NB4 (cell line): ENCODE results near the gene AMIGO1.

Source experiments
- DNase-seq: peaks from one replicate; pipeline ENCODE4 v3.0.0; 2010; ENCODE audit warnings: low read depth
- H3K4me3 ChIP-seq: one replicate; pipeline ENCODE4 v1.5.1; 2011; ENCODE audit warnings: mild to moderate bottlenecking, low read depth, low read length, moderate library complexity
- MAX ChIP-seq: IDR thresholded peaks from 2 replicates; pipeline ENCODE4 v1.6.1; 2011; ENCODE audit warnings: low read depth, low read length
- MYC ChIP-seq: IDR thresholded peaks from 2 replicates; pipeline ENCODE4 v1.6.1; 2011; ENCODE audit warnings: low read depth, low read length
- POLR2A ChIP-seq: IDR thresholded peaks from 2 replicates; pipeline ENCODE4 v1.6.1; 2011; ENCODE audit warnings: mild to moderate bottlenecking; ENCODE audit not compliant: insufficient read length; ENCODE audit errors: extremely low read depth
- TF ChIP-seq, protein P1 (sequence below): IDR thresholded peaks from one replicate; pipeline ENCODE4 v1.5.1; 2012; ENCODE audit warnings: low read depth, low read length

AMIGO1 gene

DNA sequence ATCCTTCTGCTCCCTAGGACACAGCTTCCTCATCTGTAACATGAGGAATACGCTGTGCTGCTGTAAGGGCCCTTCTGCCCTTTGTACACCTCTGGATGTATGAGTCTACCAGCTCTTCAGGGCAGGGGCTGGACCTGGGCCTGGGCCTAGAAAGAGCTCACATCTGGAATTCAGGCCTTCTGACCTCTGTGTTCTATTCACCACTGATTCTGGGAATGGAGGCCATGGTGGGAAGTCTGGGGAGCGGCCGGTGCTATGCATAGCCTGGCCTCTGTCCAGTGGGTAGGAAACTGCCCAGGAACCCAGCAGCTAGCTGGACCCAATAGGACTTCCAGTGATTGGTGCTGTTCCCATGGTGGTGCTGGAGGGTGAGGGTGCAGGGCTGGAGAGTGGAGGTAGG lies 19.2 kb upstream of the AMIGO1 start:
- DNase-seq: no peak
- H3K4me3 ChIP-seq: no peak overlapping the region
- TF ChIP-seq, protein P1, sequence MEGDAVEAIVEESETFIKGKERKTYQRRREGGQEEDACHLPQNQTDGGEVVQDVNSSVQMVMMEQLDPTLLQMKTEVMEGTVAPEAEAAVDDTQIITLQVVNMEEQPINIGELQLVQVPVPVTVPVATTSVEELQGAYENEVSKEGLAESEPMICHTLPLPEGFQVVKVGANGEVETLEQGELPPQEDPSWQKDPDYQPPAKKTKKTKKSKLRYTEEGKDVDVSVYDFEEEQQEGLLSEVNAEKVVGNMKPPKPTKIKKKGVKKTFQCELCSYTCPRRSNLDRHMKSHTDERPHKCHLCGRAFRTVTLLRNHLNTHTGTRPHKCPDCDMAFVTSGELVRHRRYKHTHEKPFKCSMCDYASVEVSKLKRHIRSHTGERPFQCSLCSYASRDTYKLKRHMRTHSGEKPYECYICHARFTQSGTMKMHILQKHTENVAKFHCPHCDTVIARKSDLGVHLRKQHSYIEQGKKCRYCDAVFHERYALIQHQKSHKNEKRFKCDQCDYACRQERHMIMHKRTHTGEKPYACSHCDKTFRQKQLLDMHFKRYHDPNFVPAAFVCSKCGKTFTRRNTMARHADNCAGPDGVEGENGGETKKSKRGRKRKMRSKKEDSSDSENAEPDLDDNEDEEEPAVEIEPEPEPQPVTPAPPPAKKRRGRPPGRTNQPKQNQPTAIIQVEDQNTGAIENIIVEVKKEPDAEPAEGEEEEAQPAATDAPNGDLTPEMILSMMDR: no peak
- TF ChIP-seq POLR2A: no peak
- no peak for TF ChIP-seq MAX
- no peak for TF ChIP-seq MYC

DNA sequence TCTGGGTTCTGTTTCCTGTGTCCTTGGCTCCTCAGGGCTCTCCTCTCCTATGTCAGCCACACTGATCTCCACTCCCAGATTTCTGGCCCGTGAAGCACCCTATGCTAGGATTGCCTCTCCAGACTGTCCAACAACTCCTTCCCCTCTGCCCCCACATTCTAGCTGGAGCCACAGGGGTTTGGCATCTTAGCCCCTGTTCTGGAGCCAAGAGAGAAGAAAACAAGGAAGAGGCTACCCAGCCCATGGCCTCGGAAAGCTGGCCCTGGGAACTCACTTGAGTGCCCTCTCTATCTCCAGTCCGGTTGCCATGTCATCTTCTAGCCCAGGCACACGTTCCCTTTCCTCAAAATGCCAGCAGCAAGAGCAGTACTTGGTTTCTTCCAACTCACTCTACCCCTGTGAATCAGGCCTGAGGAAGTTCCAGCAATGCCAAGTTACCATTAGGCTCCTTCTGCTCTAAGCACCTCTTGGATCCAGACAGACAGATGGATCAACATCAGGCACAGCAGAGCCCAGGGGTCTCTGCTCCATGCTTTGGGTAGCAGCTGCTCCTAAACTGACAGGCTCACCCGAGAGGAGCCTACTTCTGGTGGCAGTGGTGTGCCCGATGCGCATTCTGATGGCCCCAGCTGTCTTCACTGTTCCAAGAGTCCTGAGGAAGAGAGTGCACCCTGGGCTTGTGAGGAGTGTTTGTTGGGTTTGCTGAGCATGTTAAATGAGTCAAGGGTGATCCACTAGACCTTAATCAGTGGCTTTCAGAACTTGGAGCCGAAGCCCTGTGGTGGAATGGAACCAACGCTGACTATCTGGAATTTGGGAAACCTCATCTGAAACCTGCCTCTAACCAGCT lies 18.5 kb upstream of the AMIGO1 start:
- TF ChIP-seq MAX: no peak
- no peak for TF ChIP-seq MYC
- TF ChIP-seq, protein P1: no peak
- no peak for TF ChIP-seq POLR2A
- DNase-seq: no peak
- no peak overlapping the region for H3K4me3 ChIP-seq

DNA sequence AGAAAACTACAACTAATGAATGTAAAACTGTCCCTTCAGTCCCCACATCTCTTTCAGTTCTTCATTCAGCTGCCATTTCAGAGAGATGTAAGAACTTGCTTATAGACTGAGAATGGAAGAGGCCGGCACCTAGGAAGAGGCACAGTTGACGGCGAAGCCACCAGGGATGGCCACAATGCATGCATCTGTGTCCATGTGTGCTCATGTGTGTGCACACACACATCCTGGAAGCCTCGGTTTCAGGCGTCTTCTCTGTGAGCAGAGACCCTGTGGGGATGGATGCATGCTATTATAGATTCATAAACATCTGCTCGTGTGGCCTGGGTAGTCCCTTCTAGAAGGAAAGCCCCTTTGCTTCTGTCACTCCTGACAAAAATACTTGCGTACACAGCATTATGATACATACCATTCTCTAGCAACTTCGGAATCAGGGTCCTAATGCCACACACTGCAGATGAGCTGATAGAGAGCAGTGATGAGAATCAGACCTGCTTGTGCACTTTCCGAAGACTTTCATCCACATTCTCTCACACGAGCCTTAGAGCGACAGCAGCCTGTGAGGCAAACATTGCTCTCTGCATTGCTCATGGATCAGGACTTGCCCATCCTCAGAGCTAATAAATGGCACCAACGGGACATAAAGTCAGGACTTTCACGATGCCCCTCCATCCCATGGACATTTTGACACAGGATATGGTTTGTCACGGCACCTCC lies 17.7 kb upstream of the AMIGO1 start:
- H3K4me3 ChIP-seq: no peak overlapping the region
- DNase-seq: no peak
- TF ChIP-seq MYC (no peak), POLR2A (no peak), MAX (no peak)
- TF ChIP-seq, protein P1: no peak

DNA sequence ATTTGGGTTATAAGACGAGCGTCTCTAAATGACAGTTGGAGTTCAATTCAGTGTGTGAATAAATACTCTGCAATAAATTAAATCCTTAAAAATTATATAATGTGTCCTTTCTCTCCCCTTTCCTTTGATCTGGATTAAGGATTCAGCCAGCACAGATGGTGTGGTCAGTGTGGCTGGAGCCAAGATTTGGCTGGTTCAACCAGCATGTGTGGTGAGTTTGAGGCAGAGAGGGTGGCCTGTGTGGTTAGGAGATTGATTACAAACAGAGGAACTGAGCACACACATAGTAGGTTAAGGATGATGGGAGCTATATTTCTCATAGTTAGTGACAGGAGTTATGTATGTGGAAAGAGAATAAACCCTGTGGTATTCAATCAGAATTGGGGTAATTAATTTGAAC lies 14.2 kb upstream of the AMIGO1 start:
- H3K4me3 ChIP-seq: no peak overlapping the region
- DNase-seq: no peak
- TF ChIP-seq, protein P1: no peak
- TF ChIP-seq MAX: no peak
- TF ChIP-seq POLR2A: no peak
- TF ChIP-seq MYC: no peak

GRCh38 chr1:109522026-109522425 lies 12.5 kb upstream of the AMIGO1 start:
- DNase-seq: no peak
- no peak overlapping the region for H3K4me3 ChIP-seq
- TF ChIP-seq, protein P1: no peak
- TF ChIP-seq MYC: no peak
- no peak for TF ChIP-seq MAX
- TF ChIP-seq POLR2A: no peak
